Measurements from ENCODE around the gene NPC1L1.

The NPC1L1 gene, protein sequence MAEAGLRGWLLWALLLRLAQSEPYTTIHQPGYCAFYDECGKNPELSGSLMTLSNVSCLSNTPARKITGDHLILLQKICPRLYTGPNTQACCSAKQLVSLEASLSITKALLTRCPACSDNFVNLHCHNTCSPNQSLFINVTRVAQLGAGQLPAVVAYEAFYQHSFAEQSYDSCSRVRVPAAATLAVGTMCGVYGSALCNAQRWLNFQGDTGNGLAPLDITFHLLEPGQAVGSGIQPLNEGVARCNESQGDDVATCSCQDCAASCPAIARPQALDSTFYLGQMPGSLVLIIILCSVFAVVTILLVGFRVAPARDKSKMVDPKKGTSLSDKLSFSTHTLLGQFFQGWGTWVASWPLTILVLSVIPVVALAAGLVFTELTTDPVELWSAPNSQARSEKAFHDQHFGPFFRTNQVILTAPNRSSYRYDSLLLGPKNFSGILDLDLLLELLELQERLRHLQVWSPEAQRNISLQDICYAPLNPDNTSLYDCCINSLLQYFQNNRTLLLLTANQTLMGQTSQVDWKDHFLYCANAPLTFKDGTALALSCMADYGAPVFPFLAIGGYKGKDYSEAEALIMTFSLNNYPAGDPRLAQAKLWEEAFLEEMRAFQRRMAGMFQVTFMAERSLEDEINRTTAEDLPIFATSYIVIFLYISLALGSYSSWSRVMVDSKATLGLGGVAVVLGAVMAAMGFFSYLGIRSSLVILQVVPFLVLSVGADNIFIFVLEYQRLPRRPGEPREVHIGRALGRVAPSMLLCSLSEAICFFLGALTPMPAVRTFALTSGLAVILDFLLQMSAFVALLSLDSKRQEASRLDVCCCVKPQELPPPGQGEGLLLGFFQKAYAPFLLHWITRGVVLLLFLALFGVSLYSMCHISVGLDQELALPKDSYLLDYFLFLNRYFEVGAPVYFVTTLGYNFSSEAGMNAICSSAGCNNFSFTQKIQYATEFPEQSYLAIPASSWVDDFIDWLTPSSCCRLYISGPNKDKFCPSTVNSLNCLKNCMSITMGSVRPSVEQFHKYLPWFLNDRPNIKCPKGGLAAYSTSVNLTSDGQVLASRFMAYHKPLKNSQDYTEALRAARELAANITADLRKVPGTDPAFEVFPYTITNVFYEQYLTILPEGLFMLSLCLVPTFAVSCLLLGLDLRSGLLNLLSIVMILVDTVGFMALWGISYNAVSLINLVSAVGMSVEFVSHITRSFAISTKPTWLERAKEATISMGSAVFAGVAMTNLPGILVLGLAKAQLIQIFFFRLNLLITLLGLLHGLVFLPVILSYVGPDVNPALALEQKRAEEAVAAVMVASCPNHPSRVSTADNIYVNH (N-terminal part only)

GRCh38 chr7:44541028-44541869 lies at the start of gene NPC1L1:
TSS of gene NPC1L1 (minus strand) at chr7:44541330. CDS start at chr7:44541259, 71 bp downstream.
- no peak for DNase-seq

DNA sequence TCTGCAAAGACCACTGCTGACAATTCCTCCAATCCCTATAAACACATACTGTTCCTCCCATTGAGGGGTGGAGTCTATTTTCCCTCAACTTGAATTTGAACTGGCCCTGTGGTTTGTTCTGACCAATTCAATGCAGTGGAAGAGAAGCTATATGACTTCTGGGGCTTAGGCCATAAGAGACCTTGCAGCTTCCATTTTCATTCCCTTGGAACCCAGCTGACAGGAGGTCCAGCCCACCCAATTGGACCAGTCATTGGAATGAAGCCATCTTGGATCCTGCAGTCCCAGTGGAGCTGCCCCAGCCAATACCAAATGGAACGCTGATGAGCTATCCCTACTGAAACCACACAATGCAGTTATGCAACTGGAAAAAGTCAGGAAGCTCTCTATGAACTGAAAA lies 49.8 kb upstream of the NPC1L1 start:
- no peak for DNase-seq

GRCh38 chr7:44587843-44588711 lies 46.9 kb upstream of the NPC1L1 start:
- peak; percentile 50 for DNase-seq

- no peak for DNase-seq
These were observed 42.2 kb upstream of the NPC1L1 start for GRCh38 chr7:44583146-44583865.

DNA sequence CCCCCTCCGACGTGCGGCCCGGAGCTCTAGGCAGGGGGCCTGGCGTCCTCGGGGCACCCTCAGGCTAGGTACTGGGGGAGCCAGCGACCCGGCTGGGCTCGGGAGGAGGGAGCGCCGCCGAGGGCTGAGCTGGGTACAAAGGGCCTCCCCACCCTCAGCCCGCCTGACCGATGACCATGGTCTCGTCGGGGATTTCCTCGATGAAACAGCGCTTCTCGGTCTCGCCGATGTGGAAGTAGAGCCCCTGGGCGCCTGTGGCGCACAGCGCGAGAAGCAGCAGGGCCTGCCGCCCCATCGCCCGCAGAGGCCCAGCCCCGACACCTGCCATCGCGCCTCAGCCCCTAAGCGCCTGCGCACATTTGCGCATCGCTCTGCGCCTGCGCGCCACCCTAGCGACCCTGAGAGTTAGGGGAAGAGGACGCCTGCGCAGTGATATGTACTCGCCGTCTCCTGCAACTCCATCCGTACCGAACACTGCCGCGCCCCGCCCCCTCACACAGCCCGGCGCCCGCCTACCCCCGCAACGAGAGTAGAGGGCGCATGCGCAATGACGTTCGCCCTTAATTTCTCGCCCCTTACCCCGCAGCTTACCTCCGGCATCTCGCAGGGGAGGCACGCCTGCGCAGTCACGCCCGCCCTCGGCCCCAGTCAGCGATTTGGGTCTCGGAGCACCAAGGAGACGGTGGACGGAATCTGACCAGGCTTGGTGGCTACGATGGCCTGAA lies 40.9 kb upstream of the NPC1L1 start, which contains the start of gene TMED4:
Gene TMED4, minus strand, starts transcription at position 353 of the 725 bp plus-strand sequence. Its CDS starts 25 bp downstream, at position 328.
- DNase-seq: peak; percentile 100

- DNase-seq: peak; percentile 43
These were observed 40.1 kb upstream of the NPC1L1 start for GRCh38 chr7:44580945-44581878.

DNA sequence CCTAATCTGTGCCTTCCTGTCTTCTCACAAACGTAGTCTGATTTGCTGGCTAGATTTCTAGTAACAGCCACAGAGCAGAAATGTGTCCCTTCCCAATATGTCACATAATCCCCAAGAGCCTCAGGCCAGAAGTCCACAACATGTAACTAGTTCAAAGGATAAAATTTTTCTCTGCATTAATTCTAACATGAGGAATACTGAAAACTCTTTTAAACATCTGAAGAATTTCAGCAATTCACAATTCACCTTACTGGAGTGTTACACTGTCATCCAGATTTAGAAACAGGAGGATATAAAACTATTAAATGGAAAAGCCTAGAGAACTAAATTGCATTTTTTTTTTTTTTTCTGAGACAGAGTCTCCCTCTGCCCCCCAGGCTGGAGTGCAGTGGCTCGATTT lies 35.1 kb upstream of the NPC1L1 start:
- DNase-seq: no peak

DNA sequence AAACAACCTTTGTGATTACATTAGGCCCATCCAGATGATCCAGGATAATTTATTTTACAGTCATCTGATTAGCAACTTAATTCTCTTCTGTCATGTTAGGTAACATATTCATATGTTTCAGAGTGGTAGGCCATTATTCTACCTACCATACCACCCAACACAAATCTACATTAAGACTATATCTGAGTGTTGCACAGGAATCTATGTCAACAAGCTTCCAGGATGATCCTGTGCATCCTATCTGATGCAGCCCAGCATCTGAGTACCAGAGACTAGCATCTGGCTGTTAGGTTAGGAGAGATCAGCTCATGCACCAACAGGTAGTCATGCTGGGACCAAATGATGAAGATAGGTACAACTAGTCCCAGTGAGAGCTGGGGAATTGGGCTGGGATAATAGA lies 33.9 kb upstream of the NPC1L1 start:
- DNase-seq: no peak

GRCh38 chr7:44574287-44574872 lies 33.2 kb upstream of the NPC1L1 start:
- no peak for DNase-seq

DNA sequence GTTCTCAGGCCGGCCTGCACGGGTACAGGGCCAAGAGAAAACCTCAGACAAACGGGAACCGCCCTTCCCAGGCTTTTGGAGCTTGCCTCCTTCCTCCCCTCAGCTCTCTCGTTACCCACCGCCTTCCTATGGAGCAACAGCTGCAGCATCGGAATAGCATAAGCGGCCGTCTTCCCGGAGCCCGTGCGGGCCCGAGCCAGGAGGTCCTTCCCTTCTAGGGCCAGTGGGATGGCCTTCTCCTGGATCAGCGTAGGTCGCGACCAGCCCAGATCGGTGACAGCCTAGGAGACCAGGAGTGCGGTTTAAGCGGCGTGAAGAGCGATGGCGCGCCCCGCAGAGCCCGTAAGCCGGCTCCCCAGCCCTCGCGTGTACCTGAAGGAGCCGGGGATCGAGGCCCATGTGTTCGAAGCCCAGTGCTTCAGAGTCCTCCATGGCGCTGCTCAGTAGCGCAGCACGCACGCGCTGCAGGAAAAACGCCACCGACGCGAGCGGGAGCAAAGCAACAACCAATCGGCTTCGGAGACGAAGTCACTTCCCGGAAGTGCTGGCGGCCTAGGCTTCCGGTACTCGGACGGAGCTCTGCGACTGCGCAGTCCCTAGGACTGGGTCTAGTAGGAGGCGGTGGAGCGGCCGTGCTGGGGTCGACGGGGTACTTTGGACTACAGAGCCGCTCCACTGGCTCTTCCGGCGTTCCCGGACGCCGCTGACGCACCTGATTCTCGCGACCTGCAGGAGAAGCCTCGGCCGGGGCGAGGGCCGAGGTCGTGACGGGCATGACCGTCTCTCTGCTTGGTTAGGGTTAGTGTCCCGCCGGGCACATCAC lies 32.5 kb upstream of the NPC1L1 start, which contains the start of gene DDX56:
Gene DDX56, minus strand, starts transcription at position 445 of the 823 bp plus-strand sequence. Its CDS starts 13 bp downstream, at position 432.
- peak; percentile 94 for DNase-seq

DNA sequence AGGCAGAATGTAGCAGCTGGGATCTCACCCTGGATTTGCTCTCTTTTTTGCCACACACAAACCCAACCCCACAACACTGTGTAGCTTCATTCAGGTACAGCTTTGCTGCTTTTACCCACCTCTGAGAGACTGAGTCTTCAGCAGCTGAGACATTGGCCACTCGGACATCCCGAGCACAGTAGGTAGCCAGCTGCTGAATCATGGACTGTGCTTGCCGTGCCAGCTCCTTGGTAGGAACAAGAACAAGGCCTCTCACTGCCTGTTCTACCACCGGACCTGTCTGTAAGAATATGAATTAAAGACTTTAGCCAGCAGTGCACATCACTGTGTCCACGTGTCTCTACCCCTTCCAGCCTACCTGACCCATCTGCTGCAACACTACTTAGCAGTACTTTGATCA lies 31.6 kb upstream of the NPC1L1 start:
- no peak for DNase-seq

DNA sequence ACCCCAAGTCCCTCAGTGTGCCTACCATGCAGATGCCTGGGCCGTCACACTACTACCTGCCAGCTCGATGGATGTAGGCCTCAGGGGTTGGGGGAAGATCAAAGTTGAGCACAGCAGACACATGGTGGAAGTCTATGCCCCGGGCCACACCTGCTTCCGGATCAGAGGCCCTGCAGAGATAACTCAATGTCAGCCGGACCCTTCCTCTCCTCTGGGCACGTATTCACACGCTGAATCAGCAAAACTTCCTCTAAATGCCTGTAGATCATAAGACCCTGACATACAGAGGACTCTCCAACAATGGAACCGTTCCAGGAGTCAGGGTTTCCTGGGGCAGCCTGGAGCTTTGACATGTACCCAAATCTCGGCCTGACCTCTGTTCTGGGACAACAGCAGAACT lies 28.8 kb upstream of the NPC1L1 start:
- DNase-seq: no peak

- no peak for DNase-seq
These were observed 27.8 kb upstream of the NPC1L1 start for GRCh38 chr7:44568771-44569560.

DNA sequence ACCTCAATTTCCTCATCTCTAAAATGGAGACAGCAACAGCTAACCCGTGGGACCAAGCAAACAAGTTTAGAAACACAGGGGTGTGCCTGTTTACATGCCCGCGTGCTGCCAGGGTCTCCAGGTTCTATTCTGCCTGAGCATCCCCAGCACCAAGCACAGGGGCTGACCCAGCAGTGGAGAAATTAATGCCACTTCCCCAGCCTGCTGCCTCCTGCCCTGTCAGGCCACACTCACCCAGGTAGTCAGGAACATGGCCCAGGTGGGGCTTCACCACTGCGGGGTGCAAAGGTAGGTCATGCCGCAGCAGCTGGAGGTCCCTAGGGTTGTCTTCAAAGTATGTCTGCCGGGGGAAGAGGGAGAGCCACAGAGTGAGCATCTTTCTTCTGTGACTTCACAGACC lies 26.8 kb upstream of the NPC1L1 start:
- no peak for DNase-seq

DNA sequence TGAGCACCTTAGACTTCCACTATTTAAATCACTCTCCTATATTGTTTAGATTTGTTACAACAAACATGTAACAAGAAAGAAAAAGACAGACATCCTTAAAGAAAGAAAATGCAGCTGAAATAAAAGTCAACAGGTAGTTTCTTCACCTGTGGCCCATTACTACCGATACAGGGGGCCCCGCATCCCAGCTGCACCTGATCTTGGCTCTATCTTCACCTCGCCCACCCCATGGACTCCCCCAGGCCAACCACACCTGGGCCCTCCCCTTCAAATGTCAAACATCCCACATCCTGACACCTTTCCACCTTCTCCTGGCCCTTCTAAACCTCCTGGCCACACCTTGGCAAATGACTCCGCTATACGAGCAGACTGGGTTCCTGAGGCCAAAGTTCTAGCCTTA lies 25.6 kb upstream of the NPC1L1 start:
- no peak for DNase-seq

Measured in stimulated activated CD4-positive, alpha-beta T cell treated with anti-CD3 and anti-CD28 coated beads, Interleukin-4, amount 100 ng/mL, for 1 hour (primary cell).